ENCODE results near the gene FLVCR1.

FLVCR1 gene

DNA sequence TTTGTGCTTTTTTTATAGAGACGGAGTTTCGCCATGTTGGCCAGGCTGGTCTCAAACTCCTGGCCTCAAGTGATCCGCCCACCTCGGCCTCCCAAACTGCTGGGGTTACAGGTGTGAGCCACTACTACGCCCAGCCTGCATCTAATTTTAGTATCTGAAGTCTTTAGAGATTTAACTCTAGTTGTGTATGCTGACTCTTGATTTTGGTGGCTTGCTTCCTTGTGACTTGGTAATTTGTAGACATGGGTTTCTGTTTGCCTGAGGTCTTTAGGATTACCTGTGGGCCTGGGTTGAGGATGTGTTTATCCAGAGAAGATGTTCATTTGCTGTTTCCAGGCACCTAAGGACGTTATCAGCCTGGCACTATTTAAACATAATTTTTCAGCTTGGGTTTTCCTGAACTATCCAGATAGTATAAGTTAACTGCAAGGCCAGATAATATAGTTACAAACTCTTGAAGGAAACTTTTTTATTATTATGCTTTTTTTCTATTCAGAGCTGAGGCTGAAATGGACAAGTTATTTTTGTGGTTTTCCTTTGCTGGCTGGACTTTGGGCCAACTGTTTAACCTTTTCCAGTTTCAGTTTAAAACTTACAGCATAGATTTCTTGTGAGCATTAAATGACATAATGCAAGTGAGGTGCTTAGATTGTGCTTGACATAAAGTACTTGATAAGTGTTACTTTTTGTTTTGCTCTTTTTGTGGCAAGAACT lies 84.8 kb downstream of the FLVCR1 start:
- Histone ChIP-seq H3F3A (ENCODE audit: insufficient read depth) (no peaks in the 10 kb centered on the region), H3K4me2 (ENCODE audit: low read depth, low read length, poor library complexity, severe bottlenecking) (no peak overlapping the region), H3K27ac (ENCODE audit: low read depth, low read length) (no peak overlapping the region), H3K9me3 (ENCODE audit: insufficient read depth, low read length) (no peaks in the 10 kb centered on the region), H3K4me3 (ENCODE audit: insufficient read depth, low read length, poor library complexity, severe bottlenecking) (no peak overlapping the region), H3K36me3 (ENCODE audit: low read length) (no peaks in the 10 kb centered on the region), H3K27me3 (ENCODE audit: low read length) (no peaks in the 10 kb centered on the region), H4K20me1 (ENCODE audit: low read depth, low read length) (no peaks in the 10 kb centered on the region), H3K9ac (ENCODE audit: low read length) (no peak overlapping the region), H3K9me2 (replicated peaks; ENCODE audit: insufficient read depth, low read length) (no peaks in the 10 kb centered on the region), H3K79me2 (ENCODE audit: insufficient read depth, low read length) (no peaks in the 10 kb centered on the region), H2AFZ (ENCODE audit: low read depth, low read length, severe bottlenecking) (no peak overlapping the region)
- TF ChIP-seq, protein P1, sequence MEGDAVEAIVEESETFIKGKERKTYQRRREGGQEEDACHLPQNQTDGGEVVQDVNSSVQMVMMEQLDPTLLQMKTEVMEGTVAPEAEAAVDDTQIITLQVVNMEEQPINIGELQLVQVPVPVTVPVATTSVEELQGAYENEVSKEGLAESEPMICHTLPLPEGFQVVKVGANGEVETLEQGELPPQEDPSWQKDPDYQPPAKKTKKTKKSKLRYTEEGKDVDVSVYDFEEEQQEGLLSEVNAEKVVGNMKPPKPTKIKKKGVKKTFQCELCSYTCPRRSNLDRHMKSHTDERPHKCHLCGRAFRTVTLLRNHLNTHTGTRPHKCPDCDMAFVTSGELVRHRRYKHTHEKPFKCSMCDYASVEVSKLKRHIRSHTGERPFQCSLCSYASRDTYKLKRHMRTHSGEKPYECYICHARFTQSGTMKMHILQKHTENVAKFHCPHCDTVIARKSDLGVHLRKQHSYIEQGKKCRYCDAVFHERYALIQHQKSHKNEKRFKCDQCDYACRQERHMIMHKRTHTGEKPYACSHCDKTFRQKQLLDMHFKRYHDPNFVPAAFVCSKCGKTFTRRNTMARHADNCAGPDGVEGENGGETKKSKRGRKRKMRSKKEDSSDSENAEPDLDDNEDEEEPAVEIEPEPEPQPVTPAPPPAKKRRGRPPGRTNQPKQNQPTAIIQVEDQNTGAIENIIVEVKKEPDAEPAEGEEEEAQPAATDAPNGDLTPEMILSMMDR (IDR thresholded peaks at IDR 0.05; ENCODE audit: insufficient read depth, low read length, poor library complexity, severe bottlenecking), result no peak
- TF ChIP-seq EZH2phosphoT487 (conservative IDR thresholded peaks at IDR 0.05; ENCODE audit: low read length), result no peak

DNA sequence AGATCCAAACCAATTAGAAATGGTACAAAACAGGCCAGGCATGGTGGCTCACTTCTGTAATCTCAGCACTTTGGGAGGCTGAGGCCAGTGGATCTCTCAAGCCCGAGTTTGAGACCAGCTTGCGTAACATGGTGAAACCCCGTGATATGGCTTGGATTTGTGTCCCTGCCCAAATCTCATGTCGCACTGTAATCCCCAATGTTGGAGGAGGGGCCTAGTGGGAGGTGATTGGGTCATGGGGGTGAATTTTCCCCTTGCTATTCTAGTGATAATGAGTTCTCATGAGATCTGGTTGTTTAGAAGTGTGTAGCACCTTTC lies 85.3 kb downstream of the FLVCR1 start:
- no peaks in the 10 kb centered on the region for H4K20me1 ChIP-seq (ENCODE audit: low read depth, low read length)
- H2AFZ ChIP-seq (ENCODE audit: low read depth, low read length, severe bottlenecking), result no peak overlapping the region
- no peaks in the 10 kb centered on the region for H3K9me2 ChIP-seq (replicated peaks; ENCODE audit: insufficient read depth, low read length)
- H3K9me3 ChIP-seq (ENCODE audit: insufficient read depth, low read length), result no peaks in the 10 kb centered on the region
- no peaks in the 10 kb centered on the region for H3K36me3 ChIP-seq (ENCODE audit: low read length)
- H3F3A ChIP-seq (ENCODE audit: insufficient read depth), result no peaks in the 10 kb centered on the region
- no peak for TF ChIP-seq EZH2phosphoT487 (conservative IDR thresholded peaks at IDR 0.05; ENCODE audit: low read length)
- TF ChIP-seq, protein P1 (IDR thresholded peaks at IDR 0.05; ENCODE audit: insufficient read depth, low read length, poor library complexity, severe bottlenecking), result no peak
- no peaks in the 10 kb centered on the region for H3K27me3 ChIP-seq (ENCODE audit: low read length)
- no peak overlapping the region for H3K27ac ChIP-seq (ENCODE audit: low read depth, low read length)
- no peak overlapping the region for H3K4me3 ChIP-seq (ENCODE audit: insufficient read depth, low read length, poor library complexity, severe bottlenecking)
- no peaks in the 10 kb centered on the region for H3K79me2 ChIP-seq (ENCODE audit: insufficient read depth, low read length)
- H3K9ac ChIP-seq (ENCODE audit: low read length), result no peak overlapping the region
- H3K4me2 ChIP-seq (ENCODE audit: low read depth, low read length, poor library complexity, severe bottlenecking), result no peak overlapping the region

DNA sequence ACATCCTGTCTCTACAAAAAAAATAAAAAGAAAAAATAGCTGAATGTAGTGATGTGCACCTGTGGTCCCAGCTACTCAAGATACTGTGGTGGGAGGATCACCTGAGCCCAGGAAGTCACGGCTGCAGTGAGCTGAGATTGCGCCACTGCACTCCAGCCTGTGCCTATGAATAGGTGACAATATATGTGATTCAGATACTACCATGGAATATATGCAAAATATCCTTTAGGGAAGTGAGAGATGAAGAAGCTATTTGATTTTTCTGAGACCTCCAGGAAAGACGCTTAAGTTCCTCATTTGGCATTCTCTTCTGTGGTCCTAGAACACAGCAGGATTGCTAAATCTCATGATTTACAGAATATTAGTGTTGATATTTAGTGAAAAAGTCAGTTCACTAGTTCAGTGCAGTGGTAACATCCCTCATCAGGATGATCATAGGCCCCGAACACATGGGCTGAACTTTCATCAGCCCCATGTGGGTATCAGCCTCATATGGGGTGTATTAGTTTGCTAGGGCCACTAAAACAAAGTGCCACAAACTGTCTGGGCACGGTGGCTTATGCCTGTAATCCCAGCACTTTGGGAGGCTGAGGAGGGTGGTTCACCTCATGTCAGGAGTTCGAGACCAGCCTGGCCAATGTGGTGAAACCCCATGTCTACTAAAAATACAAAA lies 86.3 kb downstream of the FLVCR1 start:
- no peak for TF ChIP-seq EZH2phosphoT487 (conservative IDR thresholded peaks at IDR 0.05; ENCODE audit: low read length)
- TF ChIP-seq, protein P1 (IDR thresholded peaks at IDR 0.05; ENCODE audit: insufficient read depth, low read length, poor library complexity, severe bottlenecking), result no peak
- no peak overlapping the region for H3K9ac ChIP-seq (ENCODE audit: low read length)

More for the DNA sequence above, 86.3 kb downstream of the FLVCR1 start:
- no peaks in the 10 kb centered on the region for H3K27me3 ChIP-seq (ENCODE audit: low read length)
- no peak overlapping the region for H2AFZ ChIP-seq (ENCODE audit: low read depth, low read length, severe bottlenecking)
- no peaks in the 10 kb centered on the region for H3K9me3 ChIP-seq (ENCODE audit: insufficient read depth, low read length)
- H4K20me1 ChIP-seq (ENCODE audit: low read depth, low read length), result no peaks in the 10 kb centered on the region
- no peaks in the 10 kb centered on the region for H3K9me2 ChIP-seq (replicated peaks; ENCODE audit: insufficient read depth, low read length)
- H3K36me3 ChIP-seq (ENCODE audit: low read length), result no peaks in the 10 kb centered on the region
- H3K4me2 ChIP-seq (ENCODE audit: low read depth, low read length, poor library complexity, severe bottlenecking), result no peak overlapping the region
- H3F3A ChIP-seq (ENCODE audit: insufficient read depth), result no peaks in the 10 kb centered on the region
- no peaks in the 10 kb centered on the region for H3K79me2 ChIP-seq (ENCODE audit: insufficient read depth, low read length)
- H3K27ac ChIP-seq (ENCODE audit: low read depth, low read length), result no peak overlapping the region
- no peak overlapping the region for H3K4me3 ChIP-seq (ENCODE audit: insufficient read depth, low read length, poor library complexity, severe bottlenecking)

Measured in SU-DHL-6 (cell line).